Measurements from ENCODE around the gene ZNF80. TPM values are rescaled to one million over a fixed set of nuclear protein-coding genes. Genes with fewer than 3 reads are reported as not detected.

Gene ZNF80
- total RNA-seq, 1 donor from 2014 or later: not detected

DNA sequence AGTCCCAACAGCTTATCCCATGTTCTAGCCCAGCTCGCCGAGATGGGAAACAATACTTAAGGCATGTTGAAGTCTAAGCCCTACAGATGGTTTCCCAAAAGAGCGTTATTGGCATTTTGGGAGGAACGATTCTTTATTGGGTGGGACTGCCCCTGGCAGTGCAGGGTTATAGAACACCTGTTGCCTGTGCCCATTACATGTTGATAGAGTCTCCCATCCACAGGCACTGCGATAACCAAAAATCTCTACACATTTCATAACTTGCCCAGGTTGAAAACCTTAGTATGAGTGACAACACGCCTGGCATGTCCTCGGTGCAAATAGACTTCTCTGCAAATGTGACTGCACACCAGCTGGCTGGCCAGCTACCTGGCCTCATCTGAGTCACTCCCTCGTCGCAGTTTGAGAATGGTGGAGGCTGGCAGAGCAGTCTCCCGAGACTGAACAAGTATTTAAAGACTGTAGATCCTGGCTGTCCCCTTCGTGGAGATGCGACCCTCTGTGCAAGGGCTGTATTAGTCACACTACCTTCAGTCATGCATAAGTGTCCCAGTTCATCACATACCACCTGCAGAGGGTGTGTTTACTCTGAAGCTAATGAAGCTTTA is 18.7 kb downstream of the ZNF80 start:
- DNase-seq: no peak

GRCh38 chr3:114218006-114218405 is 19.4 kb downstream of the ZNF80 start:
- DNase-seq: no peak

GRCh38 chr3:114217266-114217665 is 20.1 kb downstream of the ZNF80 start:
- DNase-seq: no peak

DNA sequence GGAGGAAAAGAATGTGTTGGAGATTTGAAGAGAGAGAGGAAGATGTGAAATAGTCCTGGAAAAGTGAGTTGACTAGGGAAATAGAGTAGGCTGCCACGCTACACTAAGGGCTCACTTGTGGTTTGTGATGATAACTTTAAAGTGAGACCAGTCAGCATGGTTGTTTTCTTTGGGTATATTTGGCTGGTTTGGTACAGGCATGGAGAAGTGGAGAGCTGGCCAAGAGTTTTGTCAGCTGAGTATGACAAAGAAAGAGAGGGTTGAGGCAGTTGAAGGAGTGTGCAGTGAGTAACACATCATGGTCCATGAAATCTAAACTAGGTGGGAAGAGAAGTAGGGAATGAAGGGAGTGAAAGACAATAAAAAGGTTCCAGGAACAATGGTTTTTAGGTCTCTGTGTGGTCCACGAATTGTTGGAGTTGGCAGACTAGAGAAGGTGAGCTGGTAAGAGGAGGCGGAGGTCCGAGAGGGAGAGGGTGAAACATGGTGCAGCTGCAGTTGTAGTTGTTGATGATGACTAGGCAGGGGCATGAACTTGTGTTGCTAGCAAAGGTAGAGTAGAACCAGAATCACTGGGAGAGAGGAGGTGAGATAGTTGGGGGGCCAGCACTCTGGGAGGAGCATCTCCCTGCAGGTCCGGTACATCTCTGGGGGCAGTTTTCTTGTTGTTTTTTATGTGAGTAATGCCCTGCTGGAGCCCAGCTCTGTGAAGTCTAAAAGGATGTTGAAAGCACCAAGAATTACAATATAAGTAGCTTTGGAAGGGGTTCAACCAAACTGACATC is 21.0 kb downstream of the ZNF80 start:
- DNase-seq: no peak

- no peak for DNase-seq
Observed at GRCh38 chr3:114214542-114215341, 22.6 kb downstream of the ZNF80 start.

GRCh38 chr3:114213627-114214541 is 23.5 kb downstream of the ZNF80 start:
- DNase-seq: no peak

DNA sequence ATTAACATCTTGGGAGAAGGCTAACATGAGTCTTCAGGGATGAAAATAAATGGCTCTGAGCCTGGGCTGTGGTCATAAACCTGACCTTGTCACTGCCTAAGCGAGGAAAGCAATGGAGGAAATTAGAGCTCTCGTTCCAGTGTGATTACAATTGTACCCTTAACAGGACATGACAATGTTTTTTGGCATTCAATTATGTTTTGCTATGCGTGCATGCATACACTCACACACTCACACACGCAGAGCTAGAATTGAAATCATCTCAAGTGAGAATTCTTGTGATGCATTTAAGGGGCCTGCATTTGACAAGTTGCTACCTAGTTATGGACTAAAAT is 24.1 kb downstream of the ZNF80 start:
- DNase-seq: no peak

GRCh38 chr3:114212646-114213045 is 24.7 kb downstream of the ZNF80 start:
- DNase-seq: no peak

- DNase-seq: no peak
Observed at GRCh38 chr3:114207768-114208167, 29.6 kb downstream of the ZNF80 start.

- DNase-seq: no peak
Observed at GRCh38 chr3:114206342-114206741, 31.0 kb downstream of the ZNF80 start.

DNA sequence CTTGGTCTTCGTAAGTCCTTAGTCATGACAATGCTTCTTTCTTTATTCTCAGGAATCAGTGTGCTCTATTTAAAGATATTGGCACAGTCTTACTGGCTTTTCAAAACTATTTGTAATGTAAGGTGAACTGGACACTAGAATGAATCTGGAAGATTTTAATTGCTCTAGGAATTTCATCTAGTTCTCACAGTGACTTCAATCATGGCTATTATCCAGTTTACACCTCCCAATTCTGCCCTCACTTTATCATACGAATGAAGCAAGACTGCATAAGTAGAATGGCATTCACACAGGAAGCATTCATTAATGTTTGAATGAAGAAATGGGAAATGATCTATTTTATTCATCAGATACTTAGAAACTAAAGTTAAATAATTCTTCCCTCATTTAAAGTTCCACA is 31.8 kb downstream of the ZNF80 start:
- no peak for DNase-seq

DNA sequence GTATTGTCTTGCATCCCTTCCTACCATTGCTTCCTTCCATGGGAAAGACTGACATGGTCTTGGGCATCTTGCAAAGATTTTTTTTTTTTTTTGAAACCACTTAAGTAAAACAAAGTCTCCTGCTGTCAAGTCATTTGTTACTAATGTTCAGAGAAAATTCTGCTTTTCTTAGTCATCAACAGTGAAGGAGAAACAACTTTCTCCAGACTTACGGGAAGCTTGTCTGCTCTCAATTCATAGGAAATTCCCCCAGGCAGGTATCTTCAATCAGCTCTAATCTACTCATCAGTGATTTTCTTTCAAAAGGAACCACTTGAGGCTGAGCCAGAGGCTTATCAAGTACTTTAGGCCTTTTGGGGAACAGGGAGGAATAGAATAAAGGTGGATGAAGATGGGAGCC is 42.6 kb downstream of the ZNF80 start:
- no peak for DNase-seq

- DNase-seq: no peak
Observed at GRCh38 chr3:114192136-114192535, 45.2 kb downstream of the ZNF80 start.

DNA sequence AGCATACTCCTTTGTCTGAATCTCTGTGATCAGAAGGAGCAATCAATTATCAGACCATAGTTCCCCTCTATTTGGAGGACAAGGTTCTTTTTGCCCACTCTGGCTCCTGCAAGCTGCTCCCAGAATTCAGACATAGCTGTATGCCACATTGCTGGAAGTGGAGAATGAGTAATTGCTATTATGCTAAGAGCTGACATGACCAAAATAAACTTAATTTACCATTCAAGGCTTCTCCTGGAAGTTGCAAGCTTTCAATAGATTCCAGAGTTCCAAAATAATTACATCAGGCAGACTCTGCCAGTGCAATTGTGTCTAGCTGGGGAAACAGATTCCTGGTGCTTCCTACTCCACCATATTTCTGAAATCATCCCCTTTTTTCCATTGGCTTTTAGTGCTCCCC is 50.9 kb downstream of the ZNF80 start:
- no peak for DNase-seq

Other genes starting within 250 kb of the ZNF80 start
- gene CCDC191, start 181.1 kb downstream of the ZNF80 start, total RNA-seq: 6.6 TPM
- 22.0 TPM for gene QTRT2, start 180.8 kb downstream of the ZNF80 start, total RNA-seq
- gene DRD3, start 58.5 kb downstream of the ZNF80 start, total RNA-seq: not detected
- gene TIGIT, start 56.5 kb upstream of the ZNF80 start, total RNA-seq: not detected

All from occipital lobe (tissue), 2 donors.